HepG2 (cell line): ENCODE results near the gene RPA4. TPM values are rescaled to one million over a fixed set of nuclear protein-coding genes. Genes with fewer than 3 reads are reported as not detected.

Experiments
- ATAC-seq: fragments of 200-7000 bp; cut with Tn5 transposase; 3 replicates; pipeline ENCODE4 v1.9.1; 2020; ENCODE audit warnings: mild to moderate bottlenecking, moderate library complexity
- BruUV-seq: library from RNA; stranded (reverse); fragments of 400-500 nt; replicated peaks from 2 replicates; lab custom pipeline; 2021; lab: Mats Ljungman, UMichigan
- CTCF ChIA-PET: fragments of 300-600 bp; formaldehyde crosslinking; extraction: SDS; loops from one replicate; lab custom pipeline; 2021; ENCODE audit warnings: low total read pairs, inconsistent platforms, low intra/inter-chr PET ratio; lab: Yijun Ruan, JAX
- POLR2A ChIA-PET: fragments of 350-600 bp; sonication (Branson Sonifier 250); formaldehyde crosslinking; loops from one replicate; lab custom pipeline; 2020; ENCODE audit warnings: antibody characterized with exemption, inconsistent platforms; lab: Yijun Ruan, JAX
- DNase-seq: peaks from one replicate; pipeline ENCODE4 v3.0.0-alpha.2; 2015; ENCODE audit warnings: low spot score
- FAIRE-seq: peaks from 3 replicates; lab custom pipeline; 2011; peaks lifted over from hg19 to GRCh38; lab: Jason Lieb, UNC
- H2AFZ ChIP-seq: one replicate; pipeline ENCODE4 v1.6.1; 2011; ENCODE audit warnings: low read length, inconsistent platforms
- H3K27ac ChIP-seq: fragments of 300-600 bp; 3 replicates; pipeline ENCODE4 v1.8.0; 2011; ENCODE audit warnings: mixed run types, mild to moderate bottlenecking, mixed read lengths, low read length, inconsistent platforms; ENCODE audit not compliant: insufficient read depth; ENCODE audit errors: extremely low read length
- H3K27me3 ChIP-seq, 2 experiments: fragments of 200-600 bp in 1 of 2; 2 replicates in 1 of 2; 3 replicates in 1 of 2; pipeline versions ENCODE4 v1.6.0 to v1.8.0; 2011; ENCODE audit warnings: low read length in 2 of 2, mild to moderate bottlenecking in 2 of 2, moderate library complexity in 2 of 2, inconsistent platforms in 1 of 2; ENCODE audit not compliant: insufficient read depth in 2 of 2, control insufficient read depth in 1 of 2
- H3K36me3 ChIP-seq, 2 experiments: fragments of 200-600 bp in 1 of 2; replicated peaks in 1 of 2; 2 replicates in 1 of 2; 3 replicates in 1 of 2; pipeline versions ENCODE4 v1.5.1 to v1.8.0; 2011; ENCODE audit warnings: low read length in 2 of 2, inconsistent platforms in 1 of 2; ENCODE audit not compliant: insufficient read depth in 2 of 2, control insufficient read depth in 1 of 2
- H3K4me1 ChIP-seq: 2 replicates; pipeline ENCODE4 v1.5.1; 2012; ENCODE audit warnings: low read length, inconsistent platforms; ENCODE audit not compliant: insufficient read depth
- H3K4me2 ChIP-seq: 2 replicates; pipeline ENCODE4 v1.6.0; 2011; ENCODE audit warnings: low read depth, low read length, inconsistent platforms
- H3K4me3 ChIP-seq, 3 experiments: fragments of 200-600 bp in 1 of 3; sonication (generic), shearing (Covaris generic) in 1 of 3; replicated peaks in 1 of 3; 2 replicates each; pipeline ENCODE4 v1.5.1; 2011 to 2016; ENCODE audit warnings: low read length in 3 of 3, inconsistent platforms in 2 of 3, low read depth in 2 of 3, mild to moderate bottlenecking in 2 of 3, control low read depth in 1 of 3, mixed read lengths in 1 of 3; ENCODE audit not compliant: insufficient read depth in 1 of 3
- H3K79me2 ChIP-seq: one replicate; pipeline ENCODE4 v1.6.1; 2011; ENCODE audit warnings: low read length, inconsistent platforms; ENCODE audit not compliant: insufficient read depth
- H3K9ac ChIP-seq: 2 replicates; pipeline ENCODE4 v1.6.0; 2011; ENCODE audit warnings: mild to moderate bottlenecking, low read depth, low read length, inconsistent platforms; ENCODE audit not compliant: insufficient read depth
- H3K9me3 ChIP-seq: 2 replicates; pipeline ENCODE4 v1.5.1; 2012; ENCODE audit warnings: mild to moderate bottlenecking, low read length
- H4K20me1 ChIP-seq: 2 replicates; pipeline ENCODE4 v1.6.0; 2011; ENCODE audit warnings: inconsistent platforms, mild to moderate bottlenecking, low read length, moderate library complexity; ENCODE audit not compliant: insufficient read depth
- E2F1 ChIP-seq: sonication (generic); formaldehyde crosslinking; IDR thresholded peaks from 2 replicates; pipeline ENCODE4 v1.5.0; 2020; ENCODE audit warnings: missing genetic modification reagents
- HOXA7 ChIP-seq: sonication (generic); formaldehyde crosslinking; IDR thresholded peaks from 2 replicates; pipeline ENCODE4 v1.8.1; 2022; ENCODE audit warnings: mild to moderate bottlenecking, missing genetic modification reagents, moderate library complexity
- KIAA2018 ChIP-seq: sonication (generic); formaldehyde crosslinking; IDR thresholded peaks from 2 replicates; pipeline ENCODE4 v1.5.0; 2020; ENCODE audit warnings: mild to moderate bottlenecking, missing genetic modification reagents, borderline replicate concordance
- PRDM15 ChIP-seq: sonication (generic); formaldehyde crosslinking; IDR thresholded peaks from 2 replicates; pipeline ENCODE4 v1.4.0; 2020; ENCODE audit warnings: missing genetic modification reagents
- ZNF280D ChIP-seq: sonication (generic); formaldehyde crosslinking; IDR thresholded peaks from 2 replicates; pipeline ENCODE4 v1.5.1; 2020; ENCODE audit warnings: mild to moderate bottlenecking, missing genetic modification reagents
- WGBS: methylation state at CpG from one replicate; pipeline ENCODE4 v1.1.6; 2017; ENCODE audit warnings: low lambda C conversion rate; 5-methylcytosine and 5-hydroxymethylcytosine counted together
- in situ Hi-C: cut with HindIII; loops from 2 replicates; pipeline ENCODE4 v1.10.0; 2017; ENCODE audit warnings: low pct_unique_long_range_greater_than_20kb; ENCODE audit not compliant: extremely low pct_ligation_motif_present
- intact Hi-C: fragments of 100-400 bp; cut with micrococcal nuclease; formaldehyde crosslinking; loops from one replicate; pipeline ENCODE4 v1.10.0; 2022; ENCODE audit not compliant: unreplicated experiment
- polyA plus RNA-seq, 8 experiments: library from polyadenylated mRNA; depleted of rRNA in 3 of 8; stranded (reverse) in 7 of 8; unstranded in 1 of 8; fragments of >200 nt; fragmentation: Illumina TruSeq in 4 of 8; extraction: Trizol in 4 of 8; gene quantifications; 2 replicates each; pipeline versions ENCODE4 v1.2.1 to v1.2.3, GENCODE V29; 2011 to 2016; ENCODE audit warnings: low read depth in 4 of 8, missing spikeins in 1 of 8, mixed read lengths in 1 of 8; ENCODE audit not compliant: insufficient read depth in 1 of 8
- total RNA-seq, 5 experiments: library from RNA; depleted of rRNA; stranded (reverse); fragments of >200 nt; fragmentation: Illumina TruSeq; extraction: Trizol; gene quantifications; 2 replicates each; pipeline ENCODE4 v1.2.3, GENCODE V29; 2016; ENCODE audit warnings: low read depth in 1 of 5

Gene RPA4
- total and polyA plus RNA-seq, 2 of the 13 experiments (the other 11 are each of a cell fraction or from before 2014, with no cell fraction given) = 0.38 TPM; not detected in 1

GRCh38 chrX:96906741-96907140 lies 23.0 kb downstream of the RPA4 start:
- in situ Hi-C loops = no loop called here
- POLR2A ChIA-PET = no interaction called here
- Histone ChIP-seq H3K4me2 (no peak overlapping the region), H3K79me2 (no peaks in the 10 kb centered on the region), H3K9ac (no peak overlapping the region), H3K9me3 (no peaks in the 10 kb centered on the region), H3K4me1 (no peaks in the 10 kb centered on the region), H4K20me1 (no peaks in the 10 kb centered on the region), H3K27ac (no peak overlapping the region), H3K36me3 (no peaks in the 10 kb centered on the region), H3K4me3 (no peak overlapping the region), H2AFZ (no peak overlapping the region), H3K27me3 (no peaks in the 10 kb centered on the region)
- no peak for ATAC-seq
- 93% methylated on average over 2 of the region's 2 CpGs for WGBS
- intact Hi-C loops = no loop called here
- BruUV-seq = no TSS peak
- TF ChIP-seq E2F1 (CRISPR knock-in tag) (no peak), KIAA2018 (CRISPR knock-in tag) (no peak), ZNF280D (CRISPR knock-in tag) (no peak), PRDM15 (no peak), HOXA7 (CRISPR knock-in tag) (no peak)
- no peak for DNase-seq
- CTCF ChIA-PET = no interaction called here
- no peak for FAIRE-seq
